ENCODE results near the gene NCKAP5.

- no peak for TF ChIP-seq REST (IDR thresholded peaks at IDR 0.05; ENCODE audit: low read depth)
- TF ChIP-seq TAF1 (IDR thresholded peaks at IDR 0.05; ENCODE audit: low read depth), result no peak
- TF ChIP-seq MAX (IDR thresholded peaks at IDR 0.05), result no peak
- TF ChIP-seq NFIC (IDR thresholded peaks at IDR 0.05), result no peak
- no peak for TF ChIP-seq TEAD4 (IDR thresholded peaks at IDR 0.05)
- TF ChIP-seq YY1 (IDR thresholded peaks at IDR 0.05; ENCODE audit: low read depth), result no peak
- no peak for TF ChIP-seq TCF12 (IDR thresholded peaks at IDR 0.05; ENCODE audit: low read depth)
- TF ChIP-seq EP300 (IDR thresholded peaks at IDR 0.05; ENCODE audit: borderline replicate concordance), result no peak
- TF ChIP-seq EGR1 (IDR thresholded peaks at IDR 0.05), result no peak
- TF ChIP-seq RAD21 (IDR thresholded peaks at IDR 0.05; ENCODE audit: low read depth), result no peak
- TF ChIP-seq CEBPB (IDR thresholded peaks at IDR 0.05), result no peak
Measured at GRCh38 chr2:132691556-132691955, 876.7 kb downstream of the NCKAP5 start.
